Measurements from ENCODE around the gene MTHFD1L.

The MTHFD1L gene

DNA sequence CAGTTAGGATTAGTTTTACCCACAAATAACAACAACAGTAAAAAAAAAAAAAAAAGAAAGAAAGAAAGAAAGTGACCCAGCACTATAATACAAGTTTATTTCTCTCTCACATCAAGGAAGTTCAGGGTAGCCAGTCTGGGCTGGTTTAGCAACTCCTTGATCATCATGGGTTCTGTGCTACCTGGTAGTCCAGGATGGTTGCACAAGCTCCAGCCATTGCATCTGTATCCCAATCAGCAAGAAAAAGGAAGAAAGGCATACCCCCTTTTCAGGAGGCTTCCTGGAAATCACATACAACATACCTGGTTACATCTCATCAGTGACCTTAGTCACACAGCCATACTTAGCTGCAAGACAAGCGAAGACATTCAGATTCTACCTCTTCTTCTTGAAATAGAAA lies 128.5 kb downstream of the MTHFD1L start:
- no peak for DNase-seq

- no peak for DNase-seq
Measured at GRCh38 chr6:150996968-150997367, 131.5 kb downstream of the MTHFD1L start.

DNA sequence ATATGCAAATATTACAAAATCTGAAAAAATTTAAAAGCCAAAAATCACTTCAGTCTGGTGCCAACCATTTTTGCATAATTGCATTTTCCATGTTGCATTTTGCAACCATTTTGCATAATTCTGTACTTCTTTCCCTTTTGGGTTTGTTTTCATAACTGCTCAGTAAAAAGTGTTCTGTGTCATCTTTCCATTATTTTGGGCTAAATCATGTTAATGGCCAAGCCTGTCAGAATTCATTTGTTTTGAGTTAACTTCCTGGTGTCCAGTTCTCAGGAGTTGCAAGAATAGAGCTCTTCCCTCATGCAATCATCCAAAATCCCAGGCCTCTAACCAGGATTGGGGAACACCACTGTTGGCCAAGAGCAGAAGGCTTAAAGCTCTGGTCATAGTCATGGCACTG lies 133.6 kb downstream of the MTHFD1L start:
- no peak for DNase-seq

DNA sequence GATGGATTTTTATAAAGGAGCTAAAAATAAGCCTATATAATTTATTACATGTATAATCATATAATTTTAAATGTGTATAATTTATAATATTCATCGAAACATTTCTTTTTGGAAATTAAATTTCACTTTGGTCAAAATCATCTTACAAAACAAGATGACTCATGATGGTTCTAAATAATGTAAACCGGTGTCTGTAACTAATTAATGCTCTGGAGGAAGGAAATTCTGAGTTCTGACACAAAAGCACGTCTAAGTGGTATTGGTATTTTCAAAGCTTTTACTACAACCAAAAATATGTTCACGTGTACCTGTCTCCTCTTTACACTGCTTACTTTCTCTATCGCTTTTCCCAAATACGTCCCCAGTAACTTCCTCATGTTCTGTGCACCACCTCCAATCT lies 134.1 kb downstream of the MTHFD1L start:
- DNase-seq, result no peak

DNA sequence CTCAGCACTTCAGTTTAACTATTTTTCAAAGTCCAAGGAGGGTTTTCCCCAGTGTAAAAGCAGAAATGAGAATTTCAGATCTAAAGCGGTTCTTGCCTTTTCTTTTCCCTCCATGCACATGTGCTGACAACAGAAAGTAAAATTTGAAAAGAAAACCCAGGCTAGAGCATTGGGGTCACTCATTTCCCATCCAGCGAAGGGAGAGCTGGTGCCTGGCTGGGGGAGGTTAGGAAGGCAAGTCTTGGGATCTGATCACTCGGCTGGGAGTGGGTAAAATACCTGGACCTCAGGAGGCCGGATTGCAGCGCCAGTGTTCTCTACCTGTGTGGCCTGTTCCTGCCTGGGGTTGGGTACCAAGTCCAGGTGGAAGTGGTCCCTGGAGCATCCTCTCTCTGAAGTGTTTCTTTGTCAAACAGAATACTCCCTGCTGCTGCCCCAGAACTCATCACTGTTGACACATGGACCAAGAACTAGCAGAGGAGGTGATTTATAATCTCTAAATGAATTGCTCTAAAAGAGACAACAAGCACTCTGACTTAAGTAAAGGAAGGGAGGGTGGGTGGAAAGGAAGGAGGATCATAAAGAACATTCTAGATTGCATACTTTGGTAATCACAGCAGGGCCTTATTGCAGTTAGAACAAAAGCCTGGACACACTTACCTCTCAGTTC lies 136.0 kb downstream of the MTHFD1L start:
- DNase-seq, result no peak

GRCh38 chr6:151002057-151002450 lies 136.6 kb downstream of the MTHFD1L start:
- DNase-seq, result no peak

GRCh38 chr6:151002491-151002935 lies 137.0 kb downstream of the MTHFD1L start:
- DNase-seq, result no peak

DNA sequence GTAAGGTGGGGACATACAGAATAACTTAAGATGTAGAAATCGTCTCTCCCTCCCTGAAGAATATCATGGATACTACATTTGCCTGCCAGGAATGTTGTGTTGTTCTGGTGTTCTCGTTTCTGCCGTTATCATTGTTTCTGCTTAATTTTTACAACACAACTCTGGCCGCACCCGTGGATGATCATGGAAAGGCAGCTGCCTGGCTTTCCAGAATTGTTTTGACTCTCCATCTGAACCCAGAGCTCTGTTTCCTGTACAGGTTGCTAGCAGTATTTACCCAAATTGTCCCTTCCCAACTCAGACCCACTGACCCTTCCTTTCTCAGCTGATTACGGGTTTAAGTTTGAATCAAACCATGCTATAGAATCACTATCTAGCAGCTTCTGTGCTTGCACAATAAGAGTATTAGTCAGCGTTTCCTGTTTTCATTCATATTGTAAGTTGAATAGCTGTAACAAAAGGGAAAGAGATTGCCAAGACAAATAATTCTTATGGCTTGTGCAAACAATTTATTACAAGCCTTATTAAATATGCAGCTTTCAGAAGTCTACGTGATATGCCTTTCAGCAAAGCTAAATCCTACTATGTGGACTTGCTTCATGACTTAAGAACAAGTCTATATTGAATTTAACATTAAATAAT lies 139.0 kb downstream of the MTHFD1L start:
- no peak for DNase-seq

- DNase-seq, result no peak
Measured at GRCh38 chr6:151005164-151005563, 139.7 kb downstream of the MTHFD1L start.

- DNase-seq, result no peak
Measured at GRCh38 chr6:151005896-151006632, 140.6 kb downstream of the MTHFD1L start.

- no peak for DNase-seq
Measured at GRCh38 chr6:151007076-151007475, 141.6 kb downstream of the MTHFD1L start.

DNA sequence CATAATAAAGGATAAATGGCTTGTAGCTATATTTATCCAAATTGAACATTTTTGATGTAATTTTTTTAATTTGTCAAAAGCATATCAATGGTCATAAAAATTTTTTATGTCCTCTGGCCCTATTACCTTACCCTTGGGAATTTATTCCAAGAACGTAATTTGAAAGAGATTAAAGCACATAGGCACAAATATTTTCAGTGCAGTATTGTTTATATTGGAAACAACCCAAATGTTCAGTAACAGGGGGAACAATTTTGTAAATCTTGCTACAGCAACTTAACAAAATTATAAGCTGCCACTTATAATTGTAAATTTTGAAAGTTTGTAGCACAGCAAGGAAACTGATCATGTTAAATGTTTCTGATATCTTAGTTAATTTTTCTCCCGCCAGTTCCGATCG lies 142.4 kb downstream of the MTHFD1L start:
- DNase-seq, result no peak

DNA sequence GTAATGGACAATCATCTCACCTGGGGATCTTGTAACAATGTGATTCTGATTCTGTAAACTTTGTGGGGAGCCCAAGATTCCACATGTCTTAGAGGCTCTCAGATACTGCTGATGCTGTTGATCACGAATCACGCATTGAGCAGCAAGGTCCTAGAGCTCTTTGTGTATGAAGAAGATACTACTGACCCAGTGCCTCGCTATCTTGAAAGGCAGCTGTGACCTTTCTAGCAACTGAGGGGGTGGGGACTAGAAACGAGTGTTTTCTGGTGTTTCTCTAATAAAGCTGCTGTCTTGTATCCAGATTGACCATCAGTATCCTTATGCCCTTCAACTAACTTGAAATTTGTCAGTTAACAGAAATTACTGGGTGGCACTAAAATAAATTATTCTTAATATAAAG lies 142.9 kb downstream of the MTHFD1L start:
- no peak for DNase-seq

DNA sequence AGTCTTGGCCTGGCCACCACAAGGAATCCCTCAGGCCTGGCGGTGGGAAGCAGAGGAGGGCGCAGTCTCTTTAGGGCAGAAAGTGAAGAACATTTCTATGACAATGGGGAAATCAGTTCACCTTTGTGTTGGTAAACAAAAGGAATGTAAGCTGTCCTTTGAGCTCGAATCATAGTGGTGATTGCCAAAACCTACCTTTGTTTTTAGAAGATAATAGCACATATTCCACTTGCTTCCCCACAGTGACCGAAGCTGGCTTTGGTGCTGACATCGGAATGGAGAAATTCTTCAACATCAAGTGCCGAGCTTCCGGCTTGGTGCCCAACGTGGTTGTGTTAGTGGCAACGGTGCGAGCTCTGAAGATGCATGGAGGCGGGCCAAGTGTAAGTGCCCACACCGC lies 144.1 kb downstream of the MTHFD1L start:
- DNase-seq, result no peak

- DNase-seq, result no peak
Measured at GRCh38 chr6:151010071-151010470, 144.6 kb downstream of the MTHFD1L start.

DNA sequence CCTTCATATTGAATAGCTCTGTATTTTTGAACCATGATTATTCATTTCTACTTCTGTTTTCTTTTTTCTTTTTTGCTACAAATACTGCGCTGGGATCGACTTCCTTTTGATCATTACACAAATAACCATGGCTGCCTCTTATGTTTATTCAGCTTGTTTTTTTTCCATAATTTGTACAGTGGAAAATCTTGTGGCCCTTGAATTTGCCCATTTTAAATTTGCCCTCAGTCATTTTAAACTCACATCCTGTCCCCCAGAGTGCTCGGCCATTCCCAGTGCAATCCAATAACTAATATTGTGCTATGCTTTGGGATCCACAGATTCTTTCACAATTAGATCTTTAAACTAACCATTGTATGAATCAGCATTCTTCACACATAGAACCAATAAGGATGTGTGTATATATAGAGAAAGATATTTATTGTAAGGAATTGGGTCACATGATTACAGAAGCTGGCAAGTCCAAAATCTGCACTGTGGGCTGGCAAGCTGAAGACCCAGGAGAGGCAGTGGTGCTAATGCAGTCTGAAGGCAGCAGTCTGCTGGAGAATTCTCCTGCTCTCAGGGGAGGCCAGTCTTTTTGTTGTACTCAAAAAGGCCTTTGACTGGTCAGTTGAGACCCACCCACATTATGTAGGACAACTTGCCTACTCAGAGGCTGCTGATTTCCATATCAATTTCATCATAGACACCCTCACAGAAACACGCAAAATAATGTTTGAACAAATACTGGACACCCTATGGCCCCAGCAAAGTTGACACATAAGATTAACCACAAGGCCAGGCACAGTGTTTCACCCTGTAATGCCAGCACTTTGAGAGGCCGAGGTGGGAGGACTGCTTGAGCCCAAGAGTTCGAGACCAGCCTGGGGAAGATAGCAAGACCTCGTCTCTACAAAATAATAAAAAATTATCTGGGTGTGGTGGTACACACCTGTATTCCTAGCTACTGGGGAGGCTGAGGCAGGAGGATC lies 147.1 kb downstream of the MTHFD1L start:
- no peak for DNase-seq

- peak; percentile 51 for DNase-seq
Measured at GRCh38 chr6:151014404-151015100, 149.1 kb downstream of the MTHFD1L start.

DNA sequence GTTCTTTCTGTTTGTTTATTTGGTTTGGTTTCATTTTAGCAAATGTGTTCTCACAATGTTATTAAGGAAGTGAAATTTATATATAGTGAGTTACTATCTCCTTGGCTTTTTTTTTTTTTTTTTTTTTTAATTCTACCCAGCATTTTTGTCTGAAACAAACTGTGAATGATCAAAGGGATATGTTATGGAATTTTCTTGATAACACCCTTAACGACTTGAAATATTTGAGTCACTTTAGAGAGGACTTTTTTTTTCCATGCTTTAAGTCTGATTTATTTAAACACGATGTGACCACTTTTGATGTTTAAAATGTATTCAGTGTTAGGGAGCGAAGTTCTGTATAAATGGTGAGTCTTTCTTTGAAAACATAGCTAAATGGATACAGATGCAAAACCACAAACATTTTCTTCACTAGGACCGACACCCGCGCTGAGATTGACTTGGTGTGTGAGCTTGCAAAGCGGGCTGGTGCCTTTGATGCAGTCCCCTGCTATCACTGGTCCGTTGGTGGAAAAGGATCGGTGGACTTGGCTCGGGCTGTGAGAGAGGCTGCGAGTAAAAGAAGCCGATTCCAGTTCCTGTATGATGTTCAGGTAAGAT lies 149.7 kb downstream of the MTHFD1L start:
- DNase-seq, result no peak

GRCh38 chr6:151016107-151016506 lies 150.6 kb downstream of the MTHFD1L start:
- DNase-seq, result no peak

- DNase-seq, result no peak
Measured at GRCh38 chr6:151018046-151018445, 152.5 kb downstream of the MTHFD1L start.

DNA sequence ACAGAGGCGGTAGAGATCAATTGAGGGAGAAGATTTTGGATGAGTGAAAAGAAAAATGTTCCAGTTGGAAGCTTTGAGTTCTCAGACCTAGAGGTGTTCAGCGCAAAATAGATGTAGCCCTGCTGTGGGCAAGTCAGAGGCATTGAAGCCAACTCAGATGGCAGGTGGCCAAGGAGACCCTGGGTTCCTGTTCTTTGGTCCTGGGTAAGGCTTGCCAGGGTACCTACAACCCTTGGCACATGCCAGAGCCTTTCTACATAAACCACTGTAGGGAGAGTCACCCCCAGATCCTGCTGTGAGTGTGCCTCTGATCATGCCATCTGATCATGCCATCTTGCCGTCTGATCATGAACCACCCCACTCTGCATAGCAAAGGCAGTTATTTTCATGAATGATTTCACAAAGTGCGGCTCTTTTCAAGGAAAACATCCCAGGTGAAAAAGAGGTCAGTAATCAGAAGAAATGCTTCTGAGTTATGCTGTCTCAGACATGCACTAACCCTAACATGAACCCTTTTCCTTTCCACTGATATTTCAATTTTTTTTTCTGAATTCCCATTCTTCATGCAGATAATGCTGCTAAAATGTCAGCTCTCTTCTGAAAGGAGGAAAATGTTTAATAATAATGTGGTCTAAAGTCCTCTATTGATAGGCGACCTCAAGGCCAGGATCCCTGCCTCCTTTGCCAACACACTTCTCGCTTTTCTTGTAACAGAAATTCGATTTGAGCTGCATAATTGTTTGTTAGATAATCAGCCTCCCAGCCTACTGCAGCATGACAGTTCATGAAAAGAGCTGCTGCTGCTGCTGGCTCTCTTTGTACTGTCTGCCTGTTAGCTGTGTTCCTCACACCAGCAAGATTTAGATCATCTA lies 153.6 kb downstream of the MTHFD1L start:
- DNase-seq, result no peak

All from stimulated activated CD4-positive, alpha-beta T cell treated with anti-CD3 and anti-CD28 coated beads, Interleukin-4, amount 100 ng/mL, for 24 hours (primary cell).